Caki2 (cell line): ENCODE results near the gene LRP1-AS. TPM values are rescaled to one million over a fixed set of nuclear protein-coding genes. Genes with fewer than 3 reads are reported as not detected.

Source experiments
- DNase-seq: peaks from one replicate; pipeline ENCODE4 v3.0.0-alpha.2; 2015; ENCODE audit warnings: low read depth
- in situ Hi-C: cut with HindIII; loops from 2 replicates; pipeline ENCODE4 v1.10.0; 2016; ENCODE audit warnings: low sequenced_read_pairs, low pct_unique_long_range_greater_than_20kb, mixed read lengths
- total RNA-seq: library from RNA; depleted of rRNA; stranded (reverse); fragments of >200 nt; shearing (Covaris generic); gene quantifications from 2 replicates; pipeline ENCODE4 v1.2.3, GENCODE V29; 2014; ENCODE audit warnings: low replicate concordance; rRNA removed

The LRP1-AS gene
- total RNA-seq, 1 experiment from 2014 or later: not detected

DNA sequence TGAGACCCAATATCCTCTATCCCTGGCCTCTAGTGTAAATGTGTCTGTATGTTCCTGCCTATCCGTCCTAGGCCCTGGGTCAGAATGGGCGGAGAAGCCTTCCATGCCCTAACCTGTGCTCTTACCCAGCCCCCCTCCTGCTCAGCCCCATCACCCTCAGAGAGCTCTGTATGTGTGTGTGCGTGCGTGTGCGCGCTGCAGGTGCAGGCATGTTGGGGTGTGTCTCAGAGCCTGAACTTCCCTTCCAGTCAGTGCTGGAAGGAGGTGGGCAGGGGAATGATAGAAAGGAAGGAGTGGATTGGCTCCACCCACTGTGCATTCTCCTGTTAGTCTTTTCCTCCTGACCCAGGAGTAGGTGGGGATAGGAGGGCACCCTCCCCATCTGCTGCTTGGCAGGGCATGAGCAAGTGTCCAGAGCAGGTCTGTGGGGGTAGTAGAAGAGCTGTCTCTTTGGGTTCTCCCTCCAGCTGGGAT is 51.3 kb downstream of the LRP1-AS start:
- DNase-seq: peak; percentile 81
- in situ Hi-C loops: no loop called here

GRCh38 chr12:57095440-57095839 is 52.0 kb downstream of the LRP1-AS start:
- no peak for DNase-seq
- in situ Hi-C loops: no loop called here

Other genes with a start within 250 kb of the LRP1-AS start
- gene SDR9C7, start 213.2 kb downstream of the LRP1-AS start, total RNA-seq: not detected in 2 replicates
- gene RDH16, start 190.0 kb downstream of the LRP1-AS start, total RNA-seq: not detected in 2 replicates
- 2.2 and 3.1 TPM in 2 replicates for gene ZBTB39, start 141.1 kb downstream of the LRP1-AS start, total RNA-seq
- gene TAC3, start 131.1 kb downstream of the LRP1-AS start, total RNA-seq: not detected in 2 replicates
- not detected in 2 replicates for gene MYO1A, start 97.5 kb downstream of the LRP1-AS start, total RNA-seq
- gene NEMP1, start 68.8 kb downstream of the LRP1-AS start, total RNA-seq: 23.1 and 23.8 TPM in 2 replicates
- gene NAB2, start 58.5 kb downstream of the LRP1-AS start, total RNA-seq: 15.1 and 35.8 TPM in 2 replicates
- gene STAT6, start 36.3 kb downstream of the LRP1-AS start, total RNA-seq: 98.6 and 107 TPM in 2 replicates
- 23.5 and 28.4 TPM in 2 replicates for gene LRP1, start 19.1 kb downstream of the LRP1-AS start, total RNA-seq
- 0.54 TPM in 1 of 2 replicates, not detected in the other for gene NXPH4, start 69.2 kb upstream of the LRP1-AS start, total RNA-seq
- gene SHMT2, start 82.1 kb upstream of the LRP1-AS start, total RNA-seq: 246 and 291 TPM in 2 replicates
- 0.95 TPM in 1 of 2 replicates, not detected in the other for gene STAC3, start 103.6 kb upstream of the LRP1-AS start, total RNA-seq